B cell (primary cell): ENCODE data around the gene ARFGAP3. TPM values are rescaled to one million over a fixed set of nuclear protein-coding genes. Genes with fewer than 3 reads are reported as not detected.

Experiments used
- ATAC-seq: fragments of 200-7000 bp; cut with Tn5 transposase; one replicate; pipeline ENCODE4 v1.10.0; 2021; ENCODE audit warnings: low read depth, mild to moderate bottlenecking, moderate number of reproducible peaks, moderate library complexity
- CTCF ChIA-PET: fragments of 350-600 bp; sonication (Branson Sonifier 250); formaldehyde crosslinking; loops from one replicate; lab custom pipeline; 2021; ENCODE audit warnings: antibody characterized with exemption, inconsistent platforms; lab: Charles Lee
- POLR2A ChIA-PET: fragments of 350-600 bp; sonication (Branson Sonifier 250); formaldehyde crosslinking; loops from one replicate; lab custom pipeline; 2021; ENCODE audit warnings: antibody characterized with exemption; lab: Charles Lee
- DNase-seq: peaks from one replicate; pipeline ENCODE4 v3.0.0; 2013
- H2AFZ ChIP-seq: 2 replicates; pipeline ENCODE4 v1.6.1; 2012; ENCODE audit warnings: mild to moderate bottlenecking, low read depth, low read length; ENCODE audit not compliant: insufficient read depth, poor library complexity, severe bottlenecking
- H3K27ac ChIP-seq, 2 donors: 1 replicate in 1 of 2; 2 replicates in 1 of 2; pipeline ENCODE4 v1.5.1; 2012 to 2013; ENCODE audit warnings: low read length in 2 of 2, mild to moderate bottlenecking in 2 of 2, moderate library complexity in 1 of 2
- H3K27me3 ChIP-seq, 4 experiments: fragments of 200-600 bp in 1 of 4; sonication (generic) in 1 of 4; replicated peaks in 1 of 4; 1 replicate in 2 of 4; 2 replicates in 2 of 4; pipeline versions ENCODE4 v1.6.1 to v1.7.0; 2013 to 2016; ENCODE audit warnings: low read length in 3 of 4, mild to moderate bottlenecking in 2 of 4, mixed read lengths in 1 of 4, moderate library complexity in 1 of 4; ENCODE audit not compliant: insufficient read depth in 4 of 4, control insufficient read depth in 3 of 4; ENCODE audit errors: control extremely low read depth in 1 of 4
- H3K36me3 ChIP-seq, 2 experiments: replicated peaks in 1 of 2; 1 replicate in 1 of 2; 2 replicates in 1 of 2; pipeline versions ENCODE4 v1.6.1 to v1.7.1; 2013; ENCODE audit warnings: low read length in 1 of 2; ENCODE audit not compliant: insufficient read depth in 2 of 2, control insufficient read depth in 1 of 2; ENCODE audit errors: control extremely low read depth in 1 of 2, extremely low read depth in 1 of 2
- H3K4me1 ChIP-seq, 2 donors: fragments of 200-600 bp in 1 of 2; sonication (generic) in 1 of 2; 1 replicate in 1 of 2; 2 replicates in 1 of 2; pipeline versions ENCODE4 v1.5.1 to v1.6.1; 2013 to 2017; ENCODE audit warnings: low read length in 2 of 2; ENCODE audit not compliant: control insufficient read depth in 2 of 2, insufficient read depth in 2 of 2
- H3K4me2 ChIP-seq: replicated peaks from 2 replicates; pipeline ENCODE3; 2012; ENCODE audit warnings: mild to moderate bottlenecking, low read depth, low read length; ENCODE audit not compliant: poor library complexity, severe bottlenecking
- H3K4me3 ChIP-seq, 5 experiments: fragments of 200-600 bp in 1 of 5; sonication (generic) in 1 of 5; 1 replicate in 3 of 5; 2 replicates in 2 of 5; pipeline versions ENCODE4 v1.5.1 to v1.7.0; 2011 to 2016; ENCODE audit warnings: low read length in 4 of 5, mild to moderate bottlenecking in 4 of 5, low read depth in 2 of 5, control low read depth in 1 of 5, moderate library complexity in 1 of 5; ENCODE audit not compliant: insufficient read depth in 1 of 5; ENCODE audit errors: control extremely low read depth in 1 of 5, extremely low read depth in 1 of 5
- H3K79me2 ChIP-seq: fragments of 200-600 bp; sonication (generic); one replicate; pipeline ENCODE4 v1.6.0; 2016; ENCODE audit warnings: low read length; ENCODE audit not compliant: control insufficient read depth, insufficient read depth
- H3K9ac ChIP-seq: fragments of 200-600 bp; sonication (generic); 2 replicates; pipeline ENCODE4 v1.6.1; 2017; ENCODE audit warnings: mild to moderate bottlenecking, low read length, moderate library complexity
- H3K9me3 ChIP-seq, 3 donors: one replicate each; pipeline versions ENCODE4 v1.6.1 to v1.7.1; 2013; ENCODE audit warnings: low read length in 2 of 3; ENCODE audit not compliant: control insufficient read depth in 2 of 3, insufficient read depth in 1 of 3; ENCODE audit errors: control extremely low read depth in 1 of 3
- H4K20me1 ChIP-seq: 2 replicates; pipeline ENCODE4 v1.6.0; 2012; ENCODE audit warnings: mild to moderate bottlenecking, low read length; ENCODE audit not compliant: insufficient read depth, control insufficient read depth, poor library complexity, severe bottlenecking
- H3K27ac Mint-ChIP-seq: one replicate; pipeline ENCODE4 v1.8.0; 2021; ENCODE audit warnings: mixed read lengths
- H3K27me3 Mint-ChIP-seq: one replicate; pipeline ENCODE4 v1.8.0; 2021; ENCODE audit warnings: mixed read lengths
- H3K4me1 Mint-ChIP-seq: one replicate; pipeline ENCODE4 v1.8.0; 2021; ENCODE audit warnings: mixed read lengths
- H3K4me3 Mint-ChIP-seq: one replicate; pipeline ENCODE4 v1.8.0; 2021; ENCODE audit warnings: mixed read lengths
- H3K9me3 Mint-ChIP-seq: one replicate; pipeline ENCODE4 v1.8.0; 2022; ENCODE audit warnings: mixed read lengths; ENCODE audit not compliant: insufficient read depth
- EZH2 ChIP-seq: IDR thresholded peaks from 2 replicates; pipeline ENCODE4 v1.6.1; 2012; ENCODE audit warnings: borderline replicate concordance, low read depth, mild to moderate bottlenecking, moderate library complexity, low read length; ENCODE audit not compliant: insufficient read depth, poor library complexity, severe bottlenecking
- WGBS: methylation state at CpG from one replicate; pipeline ENCODE4 v1.1.5; 2013; ENCODE audit warnings: missing lambda C conversion rate; ENCODE audit not compliant: insufficient coverage; 5-methylcytosine and 5-hydroxymethylcytosine counted together
- intact Hi-C: fragments of 100-400 bp; cut with micrococcal nuclease; formaldehyde crosslinking; loops from one replicate; pipeline ENCODE4 v1.10.0; 2022
- polyA plus RNA-seq: library from polyadenylated mRNA; depleted of rRNA; stranded (reverse); fragments of >200 nt; gene quantifications from 2 replicates; pipeline ENCODE4 v1.2.3, GENCODE V29; 2012
- total RNA-seq, 2 donors: library from RNA; stranded (reverse); fragments of 120-200 nt in 1 of 2; gene quantifications; 1 replicate in 1 of 2; 2 replicates in 1 of 2; pipeline versions ENCODE4 v1.2.3 to v1.2.4, GENCODE V29; 2013 to 2022
- TF ChIP-seq, protein P1 (sequence below): fragments of 200-600 bp; IDR thresholded peaks from one replicate; pipeline ENCODE4 v1.8.0; 2022; ENCODE audit warnings: antibody characterized with exemption, mild to moderate bottlenecking

Gene ARFGAP3
- total and polyA plus RNA-seq, 2 donors (not counting 1 experiment from before 2014, with no cell fraction given): 10.7 to 33.2 TPM

DNA sequence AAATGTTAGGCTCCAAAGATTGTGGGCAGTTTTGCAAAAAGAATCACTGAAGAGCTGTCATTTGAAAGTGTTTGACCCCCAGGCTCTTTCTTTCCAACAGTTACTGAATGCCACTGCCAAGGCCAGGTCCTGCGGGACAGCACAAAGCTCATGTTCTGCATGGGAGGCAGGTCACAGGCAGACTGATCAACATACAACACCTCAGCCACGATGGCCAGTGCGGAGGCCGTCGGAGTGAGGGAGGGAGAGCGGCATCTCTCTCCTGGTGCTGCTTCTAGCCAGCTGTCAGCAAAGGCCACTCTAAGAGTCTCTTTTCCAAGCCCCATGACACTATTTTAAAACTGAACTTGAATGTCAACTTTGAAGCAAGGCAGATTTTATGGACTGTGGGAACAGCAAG lies 49.9 kb downstream of the ARFGAP3 start:
- no peaks in the 10 kb centered on the region for H3K4me1 Mint-ChIP-seq

More for the DNA sequence above, 49.9 kb downstream of the ARFGAP3 start:
- H3K4me3 ChIP-seq: no peak overlapping the region
- CTCF ChIA-PET: interaction anchor here (1.9 kb wide), 1 partner anchor 13 kb away, joined by 5 read pairs; no protein-coding TSS in a partner anchor
- no peaks in the 10 kb centered on the region for H3K79me2 ChIP-seq
- POLR2A ChIA-PET: interaction anchor here (0.6 kb wide), 1 partner anchor 225 kb away, joined by 8 read pairs; no protein-coding TSS in a partner anchor
- no peak overlapping the region for H3K4me3 Mint-ChIP-seq
- no peaks in the 10 kb centered on the region for H3K9me3 ChIP-seq
- H3K36me3 ChIP-seq: peaks cover 3 to 37% of the 10 kb centered on the region in 2 experiments
- no peaks in the 10 kb centered on the region for H3K9me3 Mint-ChIP-seq
- intact Hi-C loops: no loop called here
- H3K27ac ChIP-seq: no peak overlapping the region
- 94% methylated on average over 6 of the region's 6 CpGs for WGBS
- TF ChIP-seq, protein P1, sequence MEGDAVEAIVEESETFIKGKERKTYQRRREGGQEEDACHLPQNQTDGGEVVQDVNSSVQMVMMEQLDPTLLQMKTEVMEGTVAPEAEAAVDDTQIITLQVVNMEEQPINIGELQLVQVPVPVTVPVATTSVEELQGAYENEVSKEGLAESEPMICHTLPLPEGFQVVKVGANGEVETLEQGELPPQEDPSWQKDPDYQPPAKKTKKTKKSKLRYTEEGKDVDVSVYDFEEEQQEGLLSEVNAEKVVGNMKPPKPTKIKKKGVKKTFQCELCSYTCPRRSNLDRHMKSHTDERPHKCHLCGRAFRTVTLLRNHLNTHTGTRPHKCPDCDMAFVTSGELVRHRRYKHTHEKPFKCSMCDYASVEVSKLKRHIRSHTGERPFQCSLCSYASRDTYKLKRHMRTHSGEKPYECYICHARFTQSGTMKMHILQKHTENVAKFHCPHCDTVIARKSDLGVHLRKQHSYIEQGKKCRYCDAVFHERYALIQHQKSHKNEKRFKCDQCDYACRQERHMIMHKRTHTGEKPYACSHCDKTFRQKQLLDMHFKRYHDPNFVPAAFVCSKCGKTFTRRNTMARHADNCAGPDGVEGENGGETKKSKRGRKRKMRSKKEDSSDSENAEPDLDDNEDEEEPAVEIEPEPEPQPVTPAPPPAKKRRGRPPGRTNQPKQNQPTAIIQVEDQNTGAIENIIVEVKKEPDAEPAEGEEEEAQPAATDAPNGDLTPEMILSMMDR: no peak
- no peak for TF ChIP-seq EZH2
- no peaks in the 10 kb centered on the region for H3K27me3 ChIP-seq
- H3K27ac Mint-ChIP-seq: no peak overlapping the region
- ATAC-seq (no peak), DNase-seq (no peak)
- no peak overlapping the region for H3K4me2 ChIP-seq
- H3K9ac ChIP-seq: no peak overlapping the region
- no peaks in the 10 kb centered on the region for H3K27me3 Mint-ChIP-seq
- H2AFZ ChIP-seq: no peak overlapping the region
- H4K20me1 ChIP-seq: no peaks in the 10 kb centered on the region
- no peaks in the 10 kb centered on the region for H3K4me1 ChIP-seq
